OCI-LY3 (cell line): ENCODE results near the gene PCSK6.

Experiments used
- CTCF ChIP-seq: fragments of 200-600, 300-600 bp; sonication (generic); IDR thresholded peaks from 2 replicates; pipeline ENCODE4 v1.5.1; 2014; ENCODE audit warnings: antibody characterized with exemption, low read length, low read depth
- EZH2phosphoT487 ChIP-seq: fragments of 200-600 bp; shearing (Covaris generic); IDR thresholded peaks from 2 replicates; pipeline ENCODE4 v1.6.1; 2018; ENCODE audit warnings: antibody characterized with exemption, mixed run types, low read depth

- TF ChIP-seq CTCF = no peak
- TF ChIP-seq EZH2phosphoT487 = no peak
Measured at GRCh38 chr15:101528108-101528916, 38.8 kb upstream of the PCSK6 start.
